GM12878 (cell line): ENCODE data around the gene ZIC1.

Source experiments
- E2F8 ChIP-seq: fragments of 450-650 bp; IDR thresholded peaks from 2 replicates; pipeline ENCODE4 v1.6.1; 2018; ENCODE audit warnings: mild to moderate bottlenecking, low read depth, moderate library complexity; ENCODE audit not compliant: partially characterized antibody
- EZH2 ChIP-seq: IDR thresholded peaks from 2 replicates; pipeline ENCODE4 v1.6.1; 2012; ENCODE audit warnings: low read depth, mild to moderate bottlenecking, control low read depth, inconsistent platforms, low read length, borderline replicate concordance; ENCODE audit not compliant: control insufficient read depth
- IKZF1 ChIP-seq: fragments of 450-650 bp; conservative IDR thresholded peaks from 2 replicates; pipeline ENCODE4 v1.6.1; 2017; ENCODE audit warnings: antibody characterized with exemption, mild to moderate bottlenecking
- MYC ChIP-seq: IDR thresholded peaks from 2 replicates; pipeline ENCODE4 v1.6.1; 2011; ENCODE audit warnings: mild to moderate bottlenecking, low read length, moderate library complexity, inconsistent platforms; ENCODE audit not compliant: insufficient read depth, insufficient replicate concordance, insufficient read length, severe bottlenecking
- RAD21 ChIP-seq: IDR thresholded peaks from 2 replicates; pipeline ENCODE4 v1.6.1; 2011; ENCODE audit warnings: mild to moderate bottlenecking, low read depth, low read length, moderate library complexity; ENCODE audit not compliant: insufficient read depth
- SP1 ChIP-seq: IDR thresholded peaks from one replicate; pipeline ENCODE4 v1.6.1; 2011; ENCODE audit warnings: low read depth, low read length
- TARDBP ChIP-seq: IDR thresholded peaks from 2 replicates; pipeline ENCODE4 v1.6.1; 2016; ENCODE audit warnings: borderline replicate concordance
- ZBTB33 ChIP-seq: fragments of 450-650 bp; IDR thresholded peaks from 2 replicates; pipeline ENCODE4 v1.6.1; 2017; ENCODE audit warnings: mild to moderate bottlenecking

- TF ChIP-seq EZH2 (no peak), IKZF1 (no peak), SP1 (no peak), ZBTB33 (no peak), RAD21 (no peak), E2F8 (no peak), TARDBP (no peak), MYC (no peak)
Observed at GRCh38 chr3:147400111-147400510, 9.1 kb upstream of the ZIC1 start.
